Gastrocnemius medialis (tissue), 4 donors: Measurements from ENCODE around the gene FAM32A.

Source experiments
- POLR2A ChIP-seq, 2 donors: fragments of 450-650 bp; IDR thresholded peaks; one replicate each; pipeline ENCODE4 v1.6.1; 2017; ENCODE audit warnings: antibody characterized with exemption in 2 of 2, mild to moderate bottlenecking in 2 of 2, moderate library complexity in 2 of 2
- TF ChIP-seq, protein P1 (sequence below), 5 experiments: fragments of 450-650 bp in 3 of 5; fragments of 200-600 bp in 2 of 5; sonication (generic) in 2 of 5; IDR thresholded peaks in 4 of 5; conservative IDR thresholded peaks in 1 of 5; 1 replicate in 4 of 5; 2 replicates in 1 of 5; pipeline ENCODE4 v1.5.1; 2016 to 2019; ENCODE audit warnings: antibody characterized with exemption in 5 of 5, mild to moderate bottlenecking in 3 of 5, moderate library complexity in 3 of 5

DNA sequence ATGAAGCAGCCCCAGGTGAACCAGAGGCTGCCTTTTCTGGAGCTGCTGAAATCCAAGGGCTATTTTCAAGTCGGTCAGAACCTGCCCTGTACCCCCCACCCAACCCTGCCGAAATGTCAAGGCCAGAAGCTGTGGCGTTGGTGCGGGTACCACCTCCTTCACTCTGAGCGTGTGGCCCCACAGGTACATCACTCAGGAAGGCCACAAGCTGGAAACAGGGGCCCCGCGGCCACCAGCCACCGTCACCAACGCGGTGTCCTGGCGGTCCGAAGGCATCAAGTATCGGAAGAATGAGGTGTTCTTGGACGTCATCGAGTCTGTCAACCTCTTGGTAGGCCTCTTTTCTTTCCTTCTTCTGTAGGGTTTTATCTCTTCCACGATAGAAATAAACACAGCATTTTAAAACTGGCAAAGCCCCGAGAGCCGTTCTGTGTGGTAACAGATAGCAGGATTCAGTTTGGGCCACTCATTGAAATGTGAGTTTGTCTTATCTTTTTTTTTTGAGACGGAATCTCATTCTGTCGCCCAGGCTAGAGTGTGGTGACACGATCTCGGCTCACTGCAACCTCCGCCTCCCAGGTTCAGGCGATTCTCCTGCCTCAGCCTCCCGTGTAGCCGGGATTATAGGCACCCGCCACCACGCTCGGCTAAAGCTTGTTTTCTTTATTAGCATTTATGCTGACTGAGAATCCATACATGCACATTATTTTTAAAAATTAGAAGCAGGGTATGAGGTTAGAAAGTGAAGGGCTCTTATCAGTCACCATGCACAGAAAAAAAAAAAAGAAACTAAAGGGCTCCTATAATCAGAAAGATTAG lies 23.8 kb downstream of the FAM32A start:
- TF ChIP-seq, protein P1, sequence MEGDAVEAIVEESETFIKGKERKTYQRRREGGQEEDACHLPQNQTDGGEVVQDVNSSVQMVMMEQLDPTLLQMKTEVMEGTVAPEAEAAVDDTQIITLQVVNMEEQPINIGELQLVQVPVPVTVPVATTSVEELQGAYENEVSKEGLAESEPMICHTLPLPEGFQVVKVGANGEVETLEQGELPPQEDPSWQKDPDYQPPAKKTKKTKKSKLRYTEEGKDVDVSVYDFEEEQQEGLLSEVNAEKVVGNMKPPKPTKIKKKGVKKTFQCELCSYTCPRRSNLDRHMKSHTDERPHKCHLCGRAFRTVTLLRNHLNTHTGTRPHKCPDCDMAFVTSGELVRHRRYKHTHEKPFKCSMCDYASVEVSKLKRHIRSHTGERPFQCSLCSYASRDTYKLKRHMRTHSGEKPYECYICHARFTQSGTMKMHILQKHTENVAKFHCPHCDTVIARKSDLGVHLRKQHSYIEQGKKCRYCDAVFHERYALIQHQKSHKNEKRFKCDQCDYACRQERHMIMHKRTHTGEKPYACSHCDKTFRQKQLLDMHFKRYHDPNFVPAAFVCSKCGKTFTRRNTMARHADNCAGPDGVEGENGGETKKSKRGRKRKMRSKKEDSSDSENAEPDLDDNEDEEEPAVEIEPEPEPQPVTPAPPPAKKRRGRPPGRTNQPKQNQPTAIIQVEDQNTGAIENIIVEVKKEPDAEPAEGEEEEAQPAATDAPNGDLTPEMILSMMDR (IDR thresholded peaks at IDR 0.05 in 4 of 5, conservative IDR thresholded peaks at IDR 0.05 in 1 of 5): no peak
- no peak for TF ChIP-seq POLR2A (IDR thresholded peaks at IDR 0.05)
